Right atrium auricular region (tissue), 2 donors: Measurements from ENCODE around the gene UQCC5. TPM values are rescaled to one million over a fixed set of nuclear protein-coding genes. Genes with fewer than 3 reads are reported as not detected.

Experiments used
- DNase-seq: peaks from one replicate; pipeline ENCODE4 v3.0.0-alpha.2; 2019; ENCODE audit warnings: low spot score
- H3K27ac ChIP-seq, 2 donors: fragments of 200-600 bp; sonication (generic); 1 replicate in 1 of 2; 2 replicates in 1 of 2; pipeline ENCODE4 v1.5.1; 2016 to 2019
- H3K27me3 ChIP-seq, 2 donors: fragments of 200-600 bp; sonication (generic); one replicate each; pipeline versions ENCODE4 v1.5.1 to v1.6.0; 2017 to 2019
- H3K36me3 ChIP-seq: fragments of 200-600 bp; sonication (generic); one replicate; pipeline ENCODE4 v1.5.1; 2016
- H3K4me1 ChIP-seq, 2 donors: fragments of 200-600 bp; sonication (generic); one replicate each; pipeline versions ENCODE4 v1.5.1 to v1.6.0; 2017 to 2019
- H3K4me3 ChIP-seq, 2 donors: fragments of 200-600 bp; sonication (generic); 1 replicate in 1 of 2; 2 replicates in 1 of 2; pipeline ENCODE4 v1.5.1; 2017 to 2019; ENCODE audit warnings: mild to moderate bottlenecking in 1 of 2, moderate library complexity in 1 of 2
- H3K9me3 ChIP-seq, 2 donors: fragments of 200-600 bp; sonication (generic); one replicate each; pipeline ENCODE4 v1.5.1; 2019
- CTCF ChIP-seq, 2 donors: fragments of 200-600 bp; sonication (generic); IDR thresholded peaks; one replicate each; pipeline ENCODE4 v1.5.1; 2019; ENCODE audit warnings: antibody characterized with exemption in 2 of 2
- total RNA-seq, 2 donors: library from RNA; depleted of rRNA; stranded (reverse); fragments of >200 nt; gene quantifications; one replicate each; pipeline ENCODE4 v1.1.0, GENCODE V29; 2016

Gene UQCC5
- total RNA-seq, 2 donors from 2014 or later, result 1.2 to 3.1 TPM

DNA sequence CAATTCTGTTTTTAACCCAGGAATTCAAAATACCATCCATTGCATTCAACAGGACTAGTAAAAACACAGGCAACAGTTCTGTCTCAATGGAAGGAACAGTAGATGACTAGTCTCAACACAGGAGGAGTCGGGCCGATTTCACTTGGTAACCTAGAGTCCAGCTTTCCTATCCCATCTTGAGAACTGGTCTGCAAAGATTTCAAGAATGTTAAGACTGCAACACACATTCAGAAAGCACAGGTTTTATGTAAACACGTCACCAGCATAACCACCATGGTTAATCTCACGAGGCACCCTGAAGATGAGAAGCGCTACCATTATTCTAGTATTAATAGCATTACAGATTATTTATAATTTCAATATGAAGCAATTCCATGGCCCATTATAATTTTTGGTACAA is 22.0 kb downstream of the UQCC5 start:
- peaks cover 62% of the 10 kb centered on the region for H3K36me3 ChIP-seq
- no peak for DNase-seq
- H3K4me1 ChIP-seq, result peaks cover 0 to 9% of the 10 kb centered on the region in 2 donors
- TF ChIP-seq CTCF (IDR thresholded peaks at IDR 0.05), result no peak
- no peak overlapping the region for H3K27ac ChIP-seq
- H3K4me3 ChIP-seq, result no peak overlapping the region
- H3K9me3 ChIP-seq, result no peaks in the 10 kb centered on the region
- H3K27me3 ChIP-seq, result no peaks in the 10 kb centered on the region

DNA sequence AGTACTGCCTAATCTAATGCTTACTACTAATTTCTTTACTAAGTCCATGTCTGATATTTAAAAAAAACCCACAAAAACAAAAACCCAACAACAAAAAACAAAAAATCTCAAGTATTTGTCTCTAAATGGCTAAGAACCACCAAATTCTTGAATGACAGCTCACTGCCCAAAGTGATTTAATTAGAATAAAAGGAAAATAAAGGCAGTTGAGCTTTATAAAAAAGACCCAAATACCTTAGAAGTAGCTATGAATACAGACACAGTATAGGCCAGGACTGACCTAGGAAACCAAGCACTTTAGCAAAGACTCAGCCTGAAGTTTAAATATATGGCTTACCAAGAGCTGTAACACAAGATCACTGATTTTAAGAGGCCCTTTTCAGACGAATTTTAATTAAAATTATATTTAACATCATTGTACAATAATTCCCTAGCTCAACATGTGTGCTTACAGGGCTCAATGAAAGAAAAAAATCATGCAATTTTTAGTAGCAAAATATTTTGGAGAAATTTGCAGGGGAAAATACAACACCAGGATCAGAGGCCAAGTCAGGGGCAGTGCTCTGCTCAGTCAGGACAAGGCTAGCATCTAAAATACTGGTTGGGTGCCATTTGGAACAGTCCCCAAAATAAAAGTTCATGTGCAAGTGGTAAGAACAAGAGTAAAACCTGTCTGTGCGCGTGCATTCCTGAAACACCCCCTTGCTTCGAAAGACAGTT is 24.8 kb downstream of the UQCC5 start:
- Histone ChIP-seq H3K27ac (no peak overlapping the region), H3K36me3 (peaks cover 55% of the 10 kb centered on the region), H3K27me3 (no peaks in the 10 kb centered on the region), H3K4me3 (no peak overlapping the region), H3K9me3 (no peaks in the 10 kb centered on the region), H3K4me1 (peaks cover 0 to 5% of the 10 kb centered on the region in 2 donors)
- DNase-seq, result no peak
- TF ChIP-seq CTCF (IDR thresholded peaks at IDR 0.05), result no peak

GRCh38 chr3:52563984-52564383 is 27.6 kb downstream of the UQCC5 start:
- TF ChIP-seq CTCF (IDR thresholded peaks at IDR 0.05), result no peak
- no peak for DNase-seq
- H3K27ac ChIP-seq, result no peak overlapping the region
- H3K9me3 ChIP-seq, result no peaks in the 10 kb centered on the region
- no peaks in the 10 kb centered on the region for H3K27me3 ChIP-seq
- H3K4me3 ChIP-seq, result no peak overlapping the region
- H3K4me1 ChIP-seq, result no peaks in the 10 kb centered on the region
- peaks cover 35% of the 10 kb centered on the region for H3K36me3 ChIP-seq

DNA sequence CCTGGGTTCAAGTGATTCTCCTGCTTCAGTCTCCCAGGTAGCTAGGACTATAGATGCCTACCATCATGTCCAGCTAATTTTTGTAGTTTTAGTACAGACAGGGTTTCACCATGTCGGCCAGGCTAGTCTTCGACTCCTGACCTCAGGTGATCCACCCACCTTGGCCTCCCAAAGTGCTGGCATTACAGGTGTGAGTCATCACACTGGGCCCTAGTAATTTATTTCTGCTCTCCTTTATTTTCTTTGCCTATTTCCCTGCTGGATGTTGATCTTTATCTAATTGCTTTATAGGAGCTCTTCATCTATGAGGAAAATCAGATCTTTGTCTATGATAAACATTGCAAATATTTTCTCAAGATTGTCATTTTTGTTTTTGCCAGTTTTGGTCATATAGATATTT is 31.7 kb downstream of the UQCC5 start:
- H3K4me1 ChIP-seq, result no peaks in the 10 kb centered on the region
- no peak for TF ChIP-seq CTCF (IDR thresholded peaks at IDR 0.05)
- no peak overlapping the region for H3K4me3 ChIP-seq
- H3K9me3 ChIP-seq, result no peaks in the 10 kb centered on the region
- no peaks in the 10 kb centered on the region for H3K27me3 ChIP-seq
- peaks cover 10% of the 10 kb centered on the region for H3K36me3 ChIP-seq
- no peak overlapping the region for H3K27ac ChIP-seq
- DNase-seq, result no peak

- no peak for DNase-seq
- no peaks in the 10 kb centered on the region for H3K9me3 ChIP-seq
- no peak overlapping the region for H3K27ac ChIP-seq
- H3K4me1 ChIP-seq, result no peaks in the 10 kb centered on the region
- H3K4me3 ChIP-seq, result no peak overlapping the region
- H3K36me3 ChIP-seq, result peaks cover 15% of the 10 kb centered on the region
- TF ChIP-seq CTCF (IDR thresholded peaks at IDR 0.05), result no peak
- H3K27me3 ChIP-seq, result no peaks in the 10 kb centered on the region
Observed at GRCh38 chr3:52570076-52570475, 33.7 kb downstream of the UQCC5 start.

DNA sequence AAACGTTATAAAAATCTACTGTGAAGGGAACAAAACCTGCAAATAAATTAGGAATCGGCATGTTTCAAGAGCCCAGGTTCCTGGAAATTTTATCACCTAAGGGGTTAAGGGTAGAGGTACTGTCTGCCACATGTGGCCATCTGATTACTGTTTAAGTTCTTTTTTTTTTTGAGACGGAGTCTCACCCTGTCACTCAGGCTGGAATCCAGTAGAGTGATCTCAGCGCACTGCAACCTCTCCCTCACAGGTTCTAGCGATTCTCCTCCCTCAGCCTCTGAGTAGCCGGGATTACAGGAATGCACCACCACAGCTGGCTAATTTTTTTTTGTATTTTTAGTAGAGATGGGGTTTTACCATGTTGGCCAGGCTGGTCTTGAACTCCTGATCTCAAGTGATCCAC is 35.8 kb downstream of the UQCC5 start:
- Histone ChIP-seq H3K36me3 (peaks cover 31% of the 10 kb centered on the region), H3K4me3 (no peak overlapping the region), H3K27ac (no peak overlapping the region), H3K4me1 (no peaks in the 10 kb centered on the region), H3K27me3 (no peaks in the 10 kb centered on the region), H3K9me3 (peaks cover 0 to 8% of the 10 kb centered on the region in 2 donors)
- DNase-seq, result no peak
- no peak for TF ChIP-seq CTCF (IDR thresholded peaks at IDR 0.05)
